Stomach (tissue), 4 donors: ENCODE data around the gene SKIC2.

ENCODE experiments used
- POLR2AphosphoS5 ChIP-seq, 3 donors: sonication (generic); formaldehyde crosslinking; IDR thresholded peaks; one replicate each; pipeline ENCODE4 v1.6.1; 2016; ENCODE audit warnings: antibody characterized with exemption in 3 of 3
- TF ChIP-seq, protein P1 (sequence below), 7 experiments: fragments of 450-650 bp in 4 of 7; fragments of 200-600 bp in 3 of 7; sonication (generic) in 3 of 7; IDR thresholded peaks; one replicate each; pipeline ENCODE4 v1.5.1; 2016 to 2019; ENCODE audit warnings: antibody characterized with exemption in 7 of 7, control low read depth in 2 of 7, mild to moderate bottlenecking in 1 of 7

DNA sequence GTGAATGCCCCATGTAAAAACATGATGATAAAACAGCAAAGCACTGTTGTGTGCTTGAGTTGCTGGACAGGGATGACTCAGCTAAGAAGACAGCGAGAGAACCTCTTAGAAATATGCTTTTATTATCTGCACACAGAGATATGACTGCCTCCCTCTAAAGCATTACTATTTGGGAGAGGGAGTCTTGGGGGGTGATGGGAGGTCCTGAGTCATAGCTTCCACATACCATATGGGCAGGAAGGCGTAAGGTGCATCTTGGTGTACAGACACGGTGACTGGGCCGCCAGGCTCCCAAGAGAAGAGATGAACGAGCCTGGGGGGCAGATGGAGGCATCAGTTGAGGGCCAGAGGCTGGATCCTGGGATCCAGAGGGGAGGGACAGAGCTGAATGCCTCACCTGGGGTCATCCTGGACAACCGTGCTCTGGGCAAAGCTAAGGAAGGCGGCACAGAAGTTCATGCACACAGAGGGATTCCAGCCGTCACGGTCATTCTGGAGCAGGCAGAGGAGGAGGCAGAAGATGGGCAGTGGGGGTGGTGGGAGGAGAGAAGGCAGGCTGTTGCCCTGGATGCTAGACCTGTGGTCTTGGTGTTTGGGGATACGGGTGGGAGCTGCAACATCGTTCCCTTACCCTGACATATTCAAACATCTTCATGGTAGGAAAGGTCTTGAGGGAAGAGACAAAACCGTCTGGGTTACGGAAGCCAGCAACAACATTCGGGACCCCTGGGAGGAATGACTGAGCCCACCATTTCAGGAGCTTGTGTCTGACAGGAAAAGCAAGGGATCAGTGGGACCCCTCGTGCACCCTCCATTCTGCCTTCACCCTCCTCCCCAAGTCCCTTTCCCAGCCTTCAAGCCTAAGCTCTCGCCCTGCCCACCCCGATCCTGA, 11.0 kb downstream of the SKIC2 start:
- TF ChIP-seq, protein P1, sequence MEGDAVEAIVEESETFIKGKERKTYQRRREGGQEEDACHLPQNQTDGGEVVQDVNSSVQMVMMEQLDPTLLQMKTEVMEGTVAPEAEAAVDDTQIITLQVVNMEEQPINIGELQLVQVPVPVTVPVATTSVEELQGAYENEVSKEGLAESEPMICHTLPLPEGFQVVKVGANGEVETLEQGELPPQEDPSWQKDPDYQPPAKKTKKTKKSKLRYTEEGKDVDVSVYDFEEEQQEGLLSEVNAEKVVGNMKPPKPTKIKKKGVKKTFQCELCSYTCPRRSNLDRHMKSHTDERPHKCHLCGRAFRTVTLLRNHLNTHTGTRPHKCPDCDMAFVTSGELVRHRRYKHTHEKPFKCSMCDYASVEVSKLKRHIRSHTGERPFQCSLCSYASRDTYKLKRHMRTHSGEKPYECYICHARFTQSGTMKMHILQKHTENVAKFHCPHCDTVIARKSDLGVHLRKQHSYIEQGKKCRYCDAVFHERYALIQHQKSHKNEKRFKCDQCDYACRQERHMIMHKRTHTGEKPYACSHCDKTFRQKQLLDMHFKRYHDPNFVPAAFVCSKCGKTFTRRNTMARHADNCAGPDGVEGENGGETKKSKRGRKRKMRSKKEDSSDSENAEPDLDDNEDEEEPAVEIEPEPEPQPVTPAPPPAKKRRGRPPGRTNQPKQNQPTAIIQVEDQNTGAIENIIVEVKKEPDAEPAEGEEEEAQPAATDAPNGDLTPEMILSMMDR (IDR thresholded peaks at IDR 0.05), result no peak
- no peak for TF ChIP-seq POLR2AphosphoS5 (IDR thresholded peaks at IDR 0.05)
